KOPT-K1 (cell line): ENCODE data around the gene TMCO1.
"Not testable (repeated sequence)": the region's sequence is repeated elsewhere in the genome, so short reads cannot be mapped to it uniquely, and the experiment has no call there.

ENCODE experiments used
- H3K27ac ChIP-seq: fragments of 200-600 bp; sonication (generic); 2 replicates; pipeline ENCODE4 v1.5.1; 2016; ENCODE audit warnings: antibody characterized with exemption, mild to moderate bottlenecking, low read depth, low read length; ENCODE audit not compliant: poor library complexity, severe bottlenecking
- H3K36me3 ChIP-seq: fragments of 200-600 bp; sonication (generic); 2 replicates; pipeline ENCODE4 v1.5.1; 2017; ENCODE audit warnings: antibody characterized with exemption, mild to moderate bottlenecking, low read length, moderate library complexity; ENCODE audit not compliant: insufficient read depth
- H3K9me3 ChIP-seq: fragments of 200-600 bp; sonication (generic); 2 replicates; pipeline ENCODE4 v1.5.1; 2017; ENCODE audit warnings: antibody characterized with exemption, low read length, mild to moderate bottlenecking; ENCODE audit not compliant: insufficient read depth, poor library complexity, severe bottlenecking

Gene TMCO1

DNA sequence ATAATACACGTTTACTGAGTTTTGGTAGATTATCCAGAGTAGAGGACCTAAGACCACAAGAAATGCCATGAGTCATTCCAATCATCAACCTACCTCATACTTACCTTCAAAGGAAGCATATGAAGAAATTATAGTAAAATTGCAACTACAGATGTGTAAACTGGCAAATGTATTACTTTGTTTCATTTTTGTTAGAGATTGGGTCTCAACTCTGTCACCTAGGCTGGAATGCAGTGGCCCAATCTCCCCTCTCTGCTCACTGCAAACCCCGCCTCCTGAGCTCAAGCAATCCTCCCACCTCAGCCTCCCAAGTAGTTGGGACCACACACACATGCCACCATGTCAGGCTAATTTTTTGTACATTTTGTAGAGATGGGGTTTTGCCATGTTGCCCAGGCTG lies 5.2 kb downstream of the TMCO1 start:
- H3K27ac ChIP-seq = no peak overlapping the region
- H3K36me3 ChIP-seq = peaks cover 86% of the 10 kb centered on the region
- no peaks in the 10 kb centered on the region for H3K9me3 ChIP-seq

DNA sequence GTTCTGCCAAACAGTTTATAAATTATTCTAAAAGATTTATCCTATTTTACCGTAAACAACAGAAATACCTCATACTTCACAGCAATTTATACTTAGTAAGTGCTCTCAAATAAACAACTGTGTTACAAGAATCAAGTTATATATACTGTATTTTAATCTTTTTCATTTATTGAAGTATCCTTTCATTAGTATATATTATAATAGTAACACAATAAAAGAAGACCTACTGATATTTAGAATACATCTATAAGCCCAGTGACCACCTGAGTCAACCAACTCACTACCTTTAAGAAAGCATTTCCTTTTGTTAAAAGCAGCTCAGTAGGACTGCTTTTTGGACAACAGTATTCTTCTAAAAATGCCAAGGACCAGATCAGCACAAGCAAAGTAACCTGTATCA lies 5.9 kb downstream of the TMCO1 start:
- no peaks in the 10 kb centered on the region for H3K9me3 ChIP-seq
- peaks cover 93% of the 10 kb centered on the region for H3K36me3 ChIP-seq
- no peak overlapping the region for H3K27ac ChIP-seq

DNA sequence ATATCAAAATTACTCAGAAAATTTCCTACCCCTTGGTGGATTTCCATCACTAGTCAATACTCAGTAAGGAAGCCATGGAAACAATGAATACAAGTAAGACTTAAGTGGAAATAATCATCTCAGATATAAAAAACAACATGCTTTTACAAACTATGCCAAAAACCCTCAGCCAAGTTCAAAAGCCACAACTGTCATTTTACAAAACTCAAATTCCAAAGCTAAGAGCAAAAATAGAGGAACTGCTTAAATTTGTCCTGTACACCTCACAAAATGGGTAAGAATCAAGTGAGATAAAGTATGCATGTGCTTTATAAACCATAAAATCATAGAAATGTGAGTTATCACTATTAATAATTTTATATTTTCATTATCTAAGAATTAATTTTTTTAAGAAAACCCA lies 9.6 kb downstream of the TMCO1 start:
- H3K27ac ChIP-seq = no peak overlapping the region
- H3K9me3 ChIP-seq = no peaks in the 10 kb centered on the region
- H3K36me3 ChIP-seq = peaks cover 89% of the 10 kb centered on the region

DNA sequence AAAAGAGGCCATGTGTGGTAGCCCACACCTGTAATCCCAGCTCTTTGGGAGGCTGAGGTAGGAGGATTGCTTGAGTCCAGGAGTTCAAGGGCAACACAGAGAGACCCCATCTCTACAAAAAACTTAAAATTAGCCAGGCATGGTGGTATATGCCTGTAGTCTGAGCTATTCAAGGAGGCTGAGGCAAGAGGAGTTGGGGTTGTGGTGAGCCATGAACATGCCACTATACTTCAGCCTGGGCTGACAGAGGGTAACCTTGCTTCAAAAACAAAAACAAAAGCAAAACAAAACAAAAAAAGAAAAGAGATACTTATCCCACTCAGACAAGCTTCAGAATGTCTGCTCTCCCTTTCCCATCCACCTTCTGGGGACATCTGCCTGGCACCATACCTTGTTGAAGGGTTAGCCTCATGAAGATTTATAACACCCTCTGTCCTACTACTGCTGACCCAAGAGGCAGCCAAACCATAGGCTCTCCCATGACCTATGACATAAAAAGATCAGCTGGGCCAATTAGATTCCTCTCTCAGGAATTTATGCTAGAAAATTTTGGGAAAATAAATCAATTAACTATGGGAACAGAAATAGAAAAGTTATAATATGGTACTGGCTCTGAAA lies 13.2 kb downstream of the TMCO1 start:
- H3K9me3 ChIP-seq = no peaks in the 10 kb centered on the region
- no peak overlapping the region for H3K27ac ChIP-seq
- peaks cover 95% of the 10 kb centered on the region for H3K36me3 ChIP-seq

DNA sequence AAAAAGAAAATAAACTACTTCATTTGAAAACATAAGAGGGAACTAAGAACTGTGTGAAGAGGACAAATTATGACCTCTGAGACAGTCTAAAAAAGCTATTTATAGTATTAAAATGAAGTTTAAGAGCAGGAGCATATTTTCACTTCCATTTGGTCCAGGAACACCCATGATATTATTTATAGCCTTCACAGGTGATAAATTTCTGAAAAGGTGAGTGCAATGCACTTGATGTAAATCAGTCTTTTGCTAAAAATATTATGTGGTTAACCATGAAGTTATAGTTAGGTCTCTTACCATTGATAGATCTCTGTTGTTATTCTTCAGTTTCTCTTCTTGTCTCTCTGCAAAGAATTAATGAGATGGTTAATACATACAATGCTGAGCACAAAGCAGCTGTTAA lies 14.7 kb downstream of the TMCO1 start:
- peaks cover 94% of the 10 kb centered on the region for H3K36me3 ChIP-seq

DNA sequence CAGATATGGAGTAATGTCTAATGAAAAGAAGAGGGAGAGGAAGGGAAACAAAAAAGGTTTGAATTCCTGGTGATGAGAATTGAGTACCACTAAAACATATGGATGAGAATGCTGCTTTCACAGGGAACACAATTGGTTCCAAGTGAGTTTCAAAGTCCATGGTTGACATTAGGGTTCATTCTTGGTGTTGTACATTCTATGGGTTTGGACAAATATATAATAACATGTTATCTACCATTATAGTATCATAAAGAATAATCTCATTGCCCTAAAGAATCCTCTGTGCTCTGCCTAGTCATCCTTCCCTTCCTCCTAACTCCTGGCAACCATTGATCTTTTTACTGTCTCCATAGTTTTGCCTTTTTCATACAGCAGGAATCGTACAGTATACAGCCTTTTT lies 20.1 kb downstream of the TMCO1 start:
- Histone ChIP-seq H3K36me3 (peaks cover 93% of the 10 kb centered on the region), H3K27ac (no peak overlapping the region), H3K9me3 (no peaks in the 10 kb centered on the region)

More for the DNA sequence above, 14.7 kb downstream of the TMCO1 start:
- Histone ChIP-seq H3K9me3 (no peaks in the 10 kb centered on the region), H3K27ac (no peak overlapping the region)

DNA sequence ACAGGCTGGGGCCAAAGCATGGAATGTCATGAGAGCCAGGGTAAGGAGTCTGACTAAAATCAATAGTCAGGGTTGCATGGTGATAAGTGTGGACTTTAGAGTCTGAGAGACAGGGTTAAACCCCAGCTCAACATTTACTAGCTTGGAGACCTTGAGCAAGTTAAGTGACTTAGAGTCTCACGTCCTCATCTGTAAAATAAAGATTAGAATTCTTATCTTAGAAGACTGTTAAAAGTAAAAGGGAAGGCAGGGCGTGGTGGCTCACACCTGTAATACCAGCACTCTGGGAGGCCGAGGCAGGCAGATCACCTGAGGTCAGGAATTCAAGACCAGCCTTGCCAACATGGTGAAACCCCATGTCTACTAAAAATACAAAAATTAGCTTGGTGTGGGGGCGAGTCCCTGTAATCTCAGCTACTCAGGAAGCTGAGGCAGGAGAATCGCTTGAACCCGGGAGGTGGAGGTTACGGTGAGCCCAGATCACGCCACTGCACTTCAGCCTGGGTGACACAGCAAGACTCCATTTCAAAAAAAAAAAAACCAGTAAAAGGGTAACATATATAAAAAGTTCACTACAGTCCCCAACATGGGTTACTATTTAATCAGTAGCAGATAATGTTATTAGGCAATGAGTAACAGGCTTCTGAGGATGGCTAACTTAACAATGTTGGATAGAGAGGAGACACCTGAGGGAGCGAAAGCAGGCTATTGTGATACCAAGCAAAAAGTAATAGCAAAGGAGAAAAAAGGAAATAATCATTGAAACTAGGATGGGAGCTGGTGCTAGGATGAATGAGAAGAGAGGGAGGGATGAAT lies 20.8 kb downstream of the TMCO1 start:
- H3K27ac ChIP-seq = no peak overlapping the region
- peaks cover 92% of the 10 kb centered on the region for H3K36me3 ChIP-seq
- no peaks in the 10 kb centered on the region for H3K9me3 ChIP-seq

DNA sequence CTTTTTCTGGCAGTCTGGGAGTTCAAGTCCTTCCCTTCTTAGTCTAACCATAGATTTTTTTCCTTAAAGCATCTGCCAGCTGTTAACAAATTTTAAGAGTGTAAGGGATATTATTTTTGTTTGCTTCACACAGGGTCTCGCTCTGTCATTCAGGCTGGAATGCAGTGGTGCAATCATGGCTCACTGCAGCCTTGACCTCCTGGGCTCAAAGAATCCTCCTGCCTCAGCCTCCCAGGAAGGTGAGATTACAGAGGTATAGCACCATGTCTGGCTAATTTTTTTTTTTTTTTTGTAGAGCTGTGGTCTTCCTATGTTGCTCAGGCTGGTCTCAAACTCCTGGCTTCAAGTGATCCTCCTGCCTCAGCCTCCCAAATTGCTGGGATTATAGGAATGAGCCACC lies 23.8 kb downstream of the TMCO1 start:
- H3K36me3 ChIP-seq = peaks cover 92% of the 10 kb centered on the region
- H3K9me3 ChIP-seq, H3K27ac ChIP-seq: not testable (repeated sequence)

DNA sequence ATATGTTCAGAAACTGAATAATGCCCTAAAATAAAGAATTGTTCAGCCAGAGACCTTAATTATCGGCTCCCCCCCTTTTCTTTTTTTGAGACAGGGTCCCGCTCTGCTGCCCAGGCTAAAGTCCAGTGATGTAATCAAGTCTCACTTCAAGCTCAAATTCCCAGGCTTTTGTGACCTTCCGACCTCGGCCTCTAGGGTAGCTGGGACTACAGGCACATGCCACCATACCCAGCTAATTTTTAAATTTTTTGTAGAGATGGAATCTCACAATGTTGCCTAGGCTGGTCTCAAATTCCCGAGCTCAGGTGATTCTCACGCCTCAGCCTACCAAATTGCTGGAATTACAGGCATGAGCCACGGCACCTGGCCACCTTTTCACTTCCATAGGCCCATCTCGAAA lies 26.5 kb downstream of the TMCO1 start:
- Histone ChIP-seq H3K36me3 (peaks cover 89% of the 10 kb centered on the region), H3K9me3 (no peaks in the 10 kb centered on the region), H3K27ac (no peak overlapping the region)

DNA sequence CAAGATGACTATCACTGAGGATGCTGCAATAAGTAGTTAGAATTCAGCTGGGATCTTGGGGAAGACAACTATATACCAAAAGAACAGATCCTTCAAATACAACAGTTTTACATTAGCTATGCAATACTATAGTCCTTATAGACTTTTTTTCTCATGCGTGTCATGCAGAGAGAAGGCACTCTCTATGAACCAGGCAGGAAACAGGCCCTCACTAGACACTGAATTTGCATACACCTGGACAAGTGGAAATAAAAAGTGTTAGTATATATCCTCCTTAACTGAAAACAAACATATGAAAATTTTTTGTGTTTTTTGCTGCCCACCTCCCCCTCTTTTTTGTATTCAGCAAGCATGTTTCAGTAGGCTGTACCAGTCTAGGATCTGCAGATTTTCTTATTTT lies 29.9 kb downstream of the TMCO1 start:
- H3K9me3 ChIP-seq = no peaks in the 10 kb centered on the region
- H3K27ac ChIP-seq = no peak overlapping the region
- H3K36me3 ChIP-seq = peaks cover 87% of the 10 kb centered on the region

DNA sequence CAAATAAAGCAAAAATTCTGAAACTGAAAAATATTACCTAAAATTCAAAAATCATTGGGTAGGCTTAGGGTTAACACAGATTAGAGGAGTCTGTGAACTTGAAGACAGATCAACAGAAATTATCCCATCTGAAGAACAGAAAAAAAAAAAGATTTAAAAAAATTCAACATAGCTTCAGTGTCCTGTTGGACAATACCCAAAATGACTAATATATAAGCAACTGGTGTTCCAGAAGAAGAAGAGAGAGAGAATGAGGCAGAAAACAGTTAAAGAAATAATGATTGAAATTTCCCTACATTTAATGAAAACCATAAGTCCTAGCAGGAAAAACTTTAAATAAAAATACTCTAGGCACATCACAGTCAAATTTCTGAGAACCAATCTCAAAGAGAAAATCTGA lies 31.5 kb downstream of the TMCO1 start:
- Histone ChIP-seq H3K36me3 (peaks cover 86% of the 10 kb centered on the region), H3K9me3 (no peaks in the 10 kb centered on the region), H3K27ac (no peak overlapping the region)

DNA sequence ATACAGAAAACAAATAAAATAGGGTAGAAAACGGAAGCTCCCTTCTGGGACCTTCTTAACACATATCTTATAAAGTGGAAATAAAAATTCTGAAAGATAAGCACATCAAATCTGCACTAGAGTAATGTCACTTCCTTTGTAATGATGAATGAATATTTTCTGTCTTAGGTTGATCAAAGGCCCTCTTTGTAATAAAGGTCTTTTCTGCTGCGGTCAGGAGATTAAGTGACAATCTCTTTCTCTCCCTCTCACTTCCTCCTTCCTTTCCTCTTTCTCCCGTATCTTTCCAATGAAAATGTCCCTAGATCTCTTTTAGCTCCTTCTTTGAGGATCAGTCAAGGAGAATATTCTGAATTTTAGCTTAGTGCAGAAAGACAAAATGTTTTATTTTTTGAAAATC lies 33.8 kb downstream of the TMCO1 start:
- Histone ChIP-seq H3K27ac (no peak overlapping the region), H3K9me3 (no peaks in the 10 kb centered on the region), H3K36me3 (peaks cover 78% of the 10 kb centered on the region)

DNA sequence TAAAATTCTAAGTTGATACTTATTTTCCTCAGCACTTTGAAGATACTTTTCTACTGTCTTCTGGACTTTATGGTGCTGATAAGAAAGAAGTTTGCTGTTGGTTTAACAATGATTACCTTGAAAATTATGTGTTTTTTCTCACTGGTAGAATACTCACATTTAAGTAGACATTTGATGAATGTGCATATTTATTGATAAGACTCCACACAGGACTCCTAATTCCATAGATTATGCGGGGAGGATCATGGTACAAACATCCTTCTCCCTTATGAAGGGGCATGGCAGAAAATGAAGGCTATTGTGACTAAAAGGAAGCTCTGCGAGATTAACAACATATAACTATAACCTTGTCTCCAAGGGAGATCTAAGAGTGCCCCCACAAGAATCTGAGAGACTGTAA lies 41.8 kb downstream of the TMCO1 start:
- no peaks in the 10 kb centered on the region for H3K9me3 ChIP-seq
- no peak overlapping the region for H3K27ac ChIP-seq
- peaks cover 57% of the 10 kb centered on the region for H3K36me3 ChIP-seq

DNA sequence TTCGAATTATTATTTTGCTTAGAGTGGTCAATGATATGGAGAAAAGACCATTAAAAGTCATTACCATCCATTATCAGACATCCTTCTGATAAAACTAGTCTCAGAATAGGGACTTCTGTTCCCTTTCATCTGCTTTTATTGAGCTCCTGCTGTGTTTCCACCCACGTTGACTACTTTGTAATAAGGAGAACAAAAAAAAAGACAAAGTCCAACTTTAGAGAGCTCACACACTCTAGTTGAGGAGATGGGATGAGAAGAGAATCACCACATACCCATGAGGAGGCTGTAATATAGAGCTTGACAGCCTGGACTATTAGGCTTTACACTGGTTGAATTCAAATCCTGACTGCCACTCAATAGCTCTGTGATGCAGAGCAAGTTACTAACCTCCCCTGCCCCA lies 42.5 kb downstream of the TMCO1 start:
- H3K27ac ChIP-seq = no peak overlapping the region
- H3K36me3 ChIP-seq = peaks cover 54% of the 10 kb centered on the region
- H3K9me3 ChIP-seq = no peaks in the 10 kb centered on the region

DNA sequence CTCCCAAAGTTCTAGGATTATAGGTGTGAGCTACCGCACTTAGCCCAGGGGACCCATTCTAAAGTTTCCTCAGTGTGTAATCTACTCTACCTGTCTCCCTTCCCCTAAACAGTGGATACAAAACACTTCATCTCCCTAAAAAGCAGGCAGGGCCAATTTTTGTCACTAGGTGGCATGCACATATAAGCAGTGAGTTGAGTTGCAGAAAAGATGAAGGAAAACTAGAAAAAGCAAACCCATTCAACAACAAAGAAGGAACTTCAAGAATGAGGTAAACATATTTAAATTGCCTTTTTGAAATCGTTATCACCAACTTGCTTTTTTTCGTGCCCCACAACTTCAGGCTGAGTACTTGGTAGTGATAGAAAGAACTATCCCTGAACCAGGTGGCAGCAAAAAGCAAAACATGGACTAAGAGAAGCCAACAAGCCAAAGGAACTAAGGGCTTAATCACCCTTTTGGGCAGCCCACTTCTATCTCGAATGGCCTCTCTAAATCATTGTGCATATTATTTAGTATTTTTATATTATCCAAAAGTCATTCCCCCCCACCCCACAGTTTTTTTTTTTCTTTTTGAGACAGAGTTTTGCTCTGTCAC lies 50.7 kb downstream of the TMCO1 start:
- no peak overlapping the region for H3K27ac ChIP-seq
- H3K36me3 ChIP-seq = no peaks in the 10 kb centered on the region
- H3K9me3 ChIP-seq = no peaks in the 10 kb centered on the region
